ENCODE measurements around the gene EPC1.

GRCh38 chr10:32346551-32347362 is at the start of gene EPC1:
- TF ChIP-seq EGR1 (IDR thresholded peaks at IDR 0.05), result peak; percentile 91
- TF ChIP-seq RAD21 (IDR thresholded peaks at IDR 0.05; ENCODE audit: low read depth), result no peak
